NOMO-1 treated with DMSO at 0.1 percent for 48 hours (cell line): ENCODE measurements around the gene ECD.
A peak's percentile ranks its signal among the peaks of the same experiment; 100 is the strongest.

Source experiments
- DNase-seq: peaks from one replicate; lab custom pipeline; 2025; ENCODE audit not compliant: unreplicated experiment; lab: John Stamatoyannopoulos, UW

ECD gene

GRCh38 chr10:73167783-73168464, at the start of gene ECD, which contains the start of gene FAM149B1:
Gene ECD (minus strand): TSS chr10:73168008. CDS start chr10:73163937, 4,071 bp downstream.
Gene FAM149B1 (plus strand): TSS chr10:73168119. CDS start chr10:73168340, 221 bp downstream.
- peak; percentile 80 for DNase-seq

DNA sequence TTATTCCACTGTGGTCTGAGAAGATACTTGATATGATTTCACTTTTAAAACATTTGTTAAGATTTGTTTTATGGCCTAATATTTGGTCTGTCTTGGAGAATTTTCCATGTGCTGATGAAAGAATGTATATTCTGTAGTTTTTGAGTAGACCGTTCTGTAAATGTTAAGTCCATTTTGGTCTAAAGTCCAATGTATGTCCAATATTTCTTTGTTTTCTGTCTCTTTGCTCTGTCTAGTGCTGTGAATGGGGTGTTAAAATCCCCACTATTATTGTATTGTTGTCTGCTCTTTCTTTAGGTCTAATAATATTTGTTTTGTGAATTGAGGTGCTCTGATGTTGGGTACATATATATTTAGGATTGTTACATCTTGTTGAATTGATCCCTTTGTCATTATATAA, 47.9 kb upstream of the ECD start:
- DNase-seq, result no peak

GRCh38 chr10:73211106-73211811, 43.5 kb upstream of the ECD start:
- DNase-seq, result no peak

GRCh38 chr10:73210395-73211105, 42.7 kb upstream of the ECD start:
- no peak for DNase-seq

DNA sequence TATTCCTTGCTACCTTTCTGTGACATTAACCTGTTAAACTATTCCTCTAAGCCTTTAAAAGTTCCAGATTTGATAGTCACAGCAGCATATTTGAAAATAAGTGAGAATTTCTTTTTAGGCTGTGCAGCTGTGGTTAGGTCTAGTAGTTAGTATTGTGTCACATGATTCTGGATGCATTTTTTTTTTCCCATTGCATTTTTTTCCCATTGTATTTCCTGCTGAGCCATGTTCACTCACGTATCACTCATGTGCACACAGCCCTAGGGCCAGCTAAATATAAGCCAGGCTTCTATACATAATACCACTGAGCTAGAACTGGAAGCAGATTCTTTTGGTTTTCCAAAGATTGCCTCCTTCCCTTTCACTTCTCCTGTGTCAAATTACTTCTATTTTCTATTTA, 41.9 kb upstream of the ECD start:
- DNase-seq, result no peak

GRCh38 chr10:73207883-73208282, 40.1 kb upstream of the ECD start:
- DNase-seq, result no peak

- no peak for DNase-seq
Measured at GRCh38 chr10:73206385-73206784, 38.6 kb upstream of the ECD start.

DNA sequence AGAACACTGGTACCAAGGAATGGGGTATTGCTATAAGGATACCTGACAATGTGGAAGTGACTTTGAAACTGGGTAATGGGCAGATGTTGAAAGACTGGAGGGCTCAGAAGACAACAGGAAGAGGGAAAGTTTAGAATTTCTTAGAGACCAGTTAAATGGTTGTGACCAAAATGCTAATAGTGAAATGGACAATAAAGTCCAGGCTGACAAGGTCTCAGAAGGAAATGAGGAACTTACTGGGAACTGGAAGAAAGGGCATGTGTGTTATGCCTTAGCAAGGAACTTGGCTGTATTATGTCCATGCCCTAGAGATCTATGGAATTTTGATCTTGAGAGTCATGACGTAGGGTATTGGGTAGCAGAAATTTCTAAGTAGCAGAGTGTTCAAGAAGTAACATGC, 38.1 kb upstream of the ECD start:
- DNase-seq, result no peak

- DNase-seq, result no peak
Measured at GRCh38 chr10:73205081-73205480, 37.3 kb upstream of the ECD start.

GRCh38 chr10:73190188-73190587, 22.4 kb upstream of the ECD start:
- no peak for DNase-seq

GRCh38 chr10:73186266-73186665, 18.5 kb upstream of the ECD start:
- no peak for DNase-seq

DNA sequence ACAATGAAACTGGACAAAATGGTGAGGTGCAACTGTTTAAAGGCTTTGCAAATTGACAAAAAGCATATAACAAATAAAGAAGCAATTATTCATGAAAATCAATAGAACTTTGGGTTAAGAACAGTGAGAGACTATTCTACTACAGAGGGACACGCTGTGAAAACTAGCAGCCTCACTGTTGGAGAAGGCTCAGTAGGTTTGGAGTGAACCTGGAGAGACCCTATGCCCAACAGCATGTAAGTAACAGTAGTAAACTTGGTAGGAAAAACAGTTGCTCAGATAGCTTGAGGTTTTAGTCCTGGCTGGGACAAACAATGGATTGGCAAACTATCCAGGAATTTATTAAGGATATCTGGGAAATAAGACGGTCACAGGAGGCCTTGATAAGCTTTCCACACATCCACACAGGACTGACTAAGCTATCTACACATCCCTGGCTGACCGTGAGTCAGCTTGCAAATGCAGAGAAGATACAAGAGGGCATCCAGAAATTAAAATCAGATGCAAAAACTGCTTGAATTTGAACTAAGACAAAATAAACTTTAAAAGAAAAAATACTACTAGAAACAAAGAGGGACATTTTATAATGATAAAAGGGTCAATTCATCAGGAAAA, 16.0 kb upstream of the ECD start:
- DNase-seq, result no peak

GRCh38 chr10:73182568-73182967, 14.8 kb upstream of the ECD start:
- DNase-seq, result no peak

DNA sequence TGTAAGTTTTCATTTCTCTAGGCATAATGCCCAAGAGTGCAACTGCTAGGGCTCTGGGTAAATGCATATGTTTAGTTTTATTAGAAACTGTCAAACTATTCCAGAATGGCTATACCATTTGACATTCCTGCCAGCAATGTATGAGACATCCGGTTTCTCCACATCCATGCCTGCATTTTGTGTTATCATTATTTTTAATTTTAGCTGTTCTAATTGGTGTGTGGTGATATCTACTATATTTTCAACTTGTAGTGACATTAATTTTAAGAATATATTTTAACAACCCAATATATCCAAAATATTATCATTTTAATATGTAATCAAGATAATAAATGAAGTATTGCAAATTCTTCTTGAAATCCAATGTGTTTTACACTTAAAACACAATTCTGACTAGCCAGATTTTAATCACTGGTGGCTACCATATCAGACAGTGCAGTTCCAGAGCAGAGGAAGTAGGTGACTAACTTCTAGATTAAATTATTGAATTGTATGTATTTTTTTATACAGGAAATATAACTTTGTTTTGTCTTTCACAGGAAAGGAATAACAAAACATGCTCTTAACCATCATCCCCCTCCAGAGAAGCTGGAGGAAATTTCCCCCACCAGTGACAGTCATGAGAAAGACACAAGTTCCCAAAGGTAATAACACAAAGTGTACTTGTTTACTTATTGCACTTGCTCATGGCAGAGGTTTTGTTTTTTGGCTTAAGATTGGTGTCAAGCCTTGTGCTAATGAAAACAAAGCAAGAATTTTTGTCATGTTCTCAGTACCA, 6.5 kb upstream of the ECD start:
- no peak for DNase-seq

- DNase-seq, result no peak
Measured at GRCh38 chr10:73172867-73173266, 5.1 kb upstream of the ECD start.

DNA sequence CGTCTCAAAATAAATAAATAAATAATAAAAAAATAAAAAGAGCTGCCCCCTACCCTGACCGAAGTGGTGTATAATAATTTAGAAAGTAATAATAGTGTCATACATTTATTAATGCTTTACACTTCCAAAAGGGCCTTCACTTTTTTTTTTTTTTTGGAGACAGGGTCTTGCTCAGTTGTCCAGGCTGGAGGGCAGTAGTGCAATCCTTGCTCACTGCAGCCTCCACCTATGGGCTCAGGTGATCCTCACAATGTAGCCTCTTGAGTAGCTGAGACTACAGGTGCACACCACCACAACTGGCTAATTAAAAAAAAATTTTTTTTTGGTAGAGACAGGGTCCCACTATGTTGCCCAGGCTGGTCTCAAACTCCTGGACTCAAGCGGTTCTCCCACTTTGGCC, 1.5 kb upstream of the ECD start:
- DNase-seq, result no peak

- DNase-seq, result peak; percentile 25
Measured at GRCh38 chr10:73168465-73168803, 626 bp upstream of the ECD start.

GRCh38 chr10:73167458-73167782, 388 bp downstream of the ECD start:
- no peak for DNase-seq

- DNase-seq, result no peak
Measured at GRCh38 chr10:73166972-73167371, 836 bp downstream of the ECD start.

DNA sequence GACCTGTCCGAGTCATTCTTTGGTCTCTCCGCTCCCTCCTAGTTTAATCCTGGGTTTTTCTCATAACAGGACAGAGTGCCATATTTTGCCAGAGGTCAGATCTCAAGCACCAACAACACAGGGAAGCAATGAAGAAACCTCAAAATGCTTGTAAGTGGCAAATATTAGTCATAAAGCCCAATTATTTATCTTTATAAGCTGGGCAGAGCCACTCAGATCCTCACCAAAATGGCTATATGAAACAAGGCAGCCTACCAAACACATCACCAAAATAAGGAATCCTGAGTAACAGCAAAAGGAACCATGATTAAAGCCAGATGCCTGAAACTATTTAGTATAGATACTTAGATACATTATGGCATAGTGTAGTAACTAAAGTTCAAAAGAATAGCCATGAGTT, 4.7 kb downstream of the ECD start:
- no peak for DNase-seq

GRCh38 chr10:73161662-73162061, 6.1 kb downstream of the ECD start:
- no peak for DNase-seq
